GM18499 (cell line): ENCODE data around the gene NUAK2.

Experiments used
- ATAC-seq: cut with Tn5 transposase; IDR thresholded peaks from one replicate; pipeline ENCODE4 v1.9.1; 2021; ENCODE audit warnings: moderate number of reproducible peaks; ENCODE audit not compliant: insufficient read depth, unreplicated experiment

NUAK2 gene

GRCh38 chr1:205260948-205261732 is 60.4 kb downstream of the NUAK2 start:
- no peak for ATAC-seq

GRCh38 chr1:205259998-205260397 is 61.5 kb downstream of the NUAK2 start:
- no peak for ATAC-seq

- ATAC-seq: no peak
These were observed 62.2 kb downstream of the NUAK2 start for GRCh38 chr1:205259324-205259832.

DNA sequence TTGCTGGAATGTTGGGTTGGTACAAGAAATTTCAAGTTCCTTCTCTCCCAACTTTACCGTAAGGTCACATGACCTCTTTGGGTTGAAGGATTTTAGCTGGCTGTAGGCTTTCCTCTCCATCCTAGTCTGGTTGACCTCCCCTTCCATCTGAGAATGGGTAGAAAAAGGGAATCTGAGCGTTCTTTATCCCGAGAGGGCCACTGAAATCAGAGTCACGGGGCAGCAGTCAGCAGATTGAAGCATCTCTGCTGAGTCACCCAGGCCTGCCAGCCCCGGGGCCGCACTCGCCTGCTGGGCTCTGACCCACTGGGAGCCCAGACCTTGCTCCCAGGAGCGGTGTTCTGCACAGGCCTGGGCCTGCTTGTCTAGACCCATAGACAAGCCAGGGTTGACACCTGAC is 62.8 kb downstream of the NUAK2 start:
- ATAC-seq: no peak

DNA sequence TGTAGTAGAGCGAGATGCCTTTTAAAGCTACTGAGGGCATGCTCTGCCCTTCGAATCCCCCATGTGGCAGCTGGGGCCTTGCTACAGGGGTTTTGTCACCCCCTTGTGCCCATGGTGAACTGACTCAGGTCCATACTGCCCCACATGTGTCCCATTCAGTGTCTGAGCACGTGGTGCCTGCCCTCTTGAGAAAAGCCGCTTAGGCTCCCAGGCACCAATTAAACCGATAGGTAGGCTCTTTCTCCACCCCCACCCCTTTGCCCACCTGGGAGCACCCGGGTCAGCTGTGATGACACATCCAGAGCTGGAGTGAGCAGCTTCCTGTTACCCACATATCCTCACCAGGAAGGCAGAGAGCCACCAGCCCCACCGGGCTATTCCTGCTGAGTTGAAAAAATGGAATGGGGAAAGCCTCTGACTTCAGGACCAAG is 63.3 kb downstream of the NUAK2 start:
- no peak for ATAC-seq

- ATAC-seq: no peak
These were observed 63.8 kb downstream of the NUAK2 start for GRCh38 chr1:205257735-205258134.

- ATAC-seq: no peak
These were observed 64.5 kb downstream of the NUAK2 start for GRCh38 chr1:205256951-205257625.

- no peak for ATAC-seq
These were observed 65.4 kb downstream of the NUAK2 start for GRCh38 chr1:205255941-205256780.
